Measurements from ENCODE around the gene BRIP1.

DNA sequence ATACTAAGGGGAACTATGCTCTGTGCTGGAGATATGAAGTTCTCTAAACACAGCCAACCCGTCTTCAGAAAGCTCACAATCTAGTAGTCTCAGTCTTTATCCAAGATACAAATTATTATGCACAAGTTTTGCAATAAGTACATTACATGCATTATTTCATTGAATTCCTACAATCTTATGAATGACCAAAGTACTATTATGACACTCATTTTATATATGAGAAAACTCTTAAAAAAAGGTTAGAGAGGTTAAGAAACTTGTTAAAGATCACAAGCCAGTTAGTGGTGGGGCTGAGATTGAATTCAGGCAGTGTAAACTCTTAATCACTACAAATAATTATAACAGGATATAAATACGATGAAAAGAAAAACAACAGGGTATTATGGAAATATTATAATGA lies 4.7 kb upstream of the BRIP1 start:
- TF ChIP-seq CTCF (IDR thresholded peaks at IDR 0.05) (no peak), POLR2AphosphoS5 (IDR thresholded peaks at IDR 0.05; ENCODE audit: low read depth, low read length) (no peak)
- TF ChIP-seq, protein P1, sequence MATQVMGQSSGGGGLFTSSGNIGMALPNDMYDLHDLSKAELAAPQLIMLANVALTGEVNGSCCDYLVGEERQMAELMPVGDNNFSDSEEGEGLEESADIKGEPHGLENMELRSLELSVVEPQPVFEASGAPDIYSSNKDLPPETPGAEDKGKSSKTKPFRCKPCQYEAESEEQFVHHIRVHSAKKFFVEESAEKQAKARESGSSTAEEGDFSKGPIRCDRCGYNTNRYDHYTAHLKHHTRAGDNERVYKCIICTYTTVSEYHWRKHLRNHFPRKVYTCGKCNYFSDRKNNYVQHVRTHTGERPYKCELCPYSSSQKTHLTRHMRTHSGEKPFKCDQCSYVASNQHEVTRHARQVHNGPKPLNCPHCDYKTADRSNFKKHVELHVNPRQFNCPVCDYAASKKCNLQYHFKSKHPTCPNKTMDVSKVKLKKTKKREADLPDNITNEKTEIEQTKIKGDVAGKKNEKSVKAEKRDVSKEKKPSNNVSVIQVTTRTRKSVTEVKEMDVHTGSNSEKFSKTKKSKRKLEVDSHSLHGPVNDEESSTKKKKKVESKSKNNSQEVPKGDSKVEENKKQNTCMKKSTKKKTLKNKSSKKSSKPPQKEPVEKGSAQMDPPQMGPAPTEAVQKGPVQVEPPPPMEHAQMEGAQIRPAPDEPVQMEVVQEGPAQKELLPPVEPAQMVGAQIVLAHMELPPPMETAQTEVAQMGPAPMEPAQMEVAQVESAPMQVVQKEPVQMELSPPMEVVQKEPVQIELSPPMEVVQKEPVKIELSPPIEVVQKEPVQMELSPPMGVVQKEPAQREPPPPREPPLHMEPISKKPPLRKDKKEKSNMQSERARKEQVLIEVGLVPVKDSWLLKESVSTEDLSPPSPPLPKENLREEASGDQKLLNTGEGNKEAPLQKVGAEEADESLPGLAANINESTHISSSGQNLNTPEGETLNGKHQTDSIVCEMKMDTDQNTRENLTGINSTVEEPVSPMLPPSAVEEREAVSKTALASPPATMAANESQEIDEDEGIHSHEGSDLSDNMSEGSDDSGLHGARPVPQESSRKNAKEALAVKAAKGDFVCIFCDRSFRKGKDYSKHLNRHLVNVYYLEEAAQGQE (IDR thresholded peaks at IDR 0.05; ENCODE audit: insufficient read depth in 1 of 2, low read depth in 2 of 2, low read length in 1 of 2) = no peak
